ENCODE results near the gene LYPD5.

The LYPD5 gene

DNA sequence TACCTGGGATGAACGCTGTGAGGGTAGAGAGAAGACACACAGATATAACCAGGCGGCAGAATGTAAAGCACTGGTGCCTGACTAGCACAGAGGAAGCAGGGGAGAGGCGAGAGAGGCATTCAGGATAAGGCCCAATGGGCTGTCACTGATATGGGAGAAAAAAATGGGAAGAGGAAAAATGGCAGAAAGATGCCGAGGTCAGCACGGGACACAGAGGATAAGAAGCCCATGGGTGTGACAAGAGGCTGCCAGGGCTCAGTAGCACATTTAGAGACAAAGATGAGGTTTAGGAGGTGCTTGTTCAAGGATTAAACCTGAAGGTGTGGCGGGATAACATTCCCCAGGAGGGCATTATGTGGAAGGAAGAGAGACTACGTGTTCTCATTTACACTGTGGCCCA lies 53.1 kb downstream of the LYPD5 start:
- no peak for DNase-seq

DNA sequence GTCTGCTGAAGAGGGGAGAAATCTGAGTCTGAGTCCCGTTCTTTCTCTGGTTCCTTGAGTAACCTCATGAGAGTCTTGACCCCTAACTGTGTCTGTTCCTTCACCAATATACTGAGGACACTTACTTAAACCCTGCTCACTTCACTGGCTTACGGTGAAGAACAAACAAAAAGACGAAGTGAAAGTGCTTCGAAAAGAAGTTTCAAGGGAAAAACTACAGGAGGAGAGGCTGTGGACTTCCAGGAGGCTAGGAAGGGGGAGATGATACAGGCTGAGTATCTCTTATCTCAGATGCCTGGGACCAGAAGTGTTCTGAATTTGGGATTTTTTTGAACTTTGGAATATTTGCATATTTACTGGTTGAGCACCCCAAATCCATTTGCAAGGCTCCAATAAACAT lies 53.6 kb downstream of the LYPD5 start:
- no peak for DNase-seq

DNA sequence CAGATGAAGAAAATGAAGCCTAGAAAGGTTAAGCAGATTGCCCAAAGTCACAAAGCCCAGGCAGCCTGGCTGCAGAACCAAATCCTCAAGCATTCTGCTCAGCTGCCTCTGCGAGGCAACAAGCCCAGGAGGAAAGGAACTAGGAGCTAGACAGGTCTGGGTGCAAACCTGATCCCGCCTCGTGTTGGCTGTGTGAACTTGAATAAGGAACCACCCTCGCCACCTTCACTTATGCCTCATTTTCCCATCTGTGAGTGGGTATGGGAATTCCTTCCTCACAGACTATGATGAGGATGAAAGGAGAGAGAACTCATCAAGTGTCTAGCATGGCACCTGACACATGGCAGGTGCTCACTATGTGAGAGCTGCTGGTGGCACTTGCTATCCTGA lies 54.0 kb downstream of the LYPD5 start:
- DNase-seq = no peak

DNA sequence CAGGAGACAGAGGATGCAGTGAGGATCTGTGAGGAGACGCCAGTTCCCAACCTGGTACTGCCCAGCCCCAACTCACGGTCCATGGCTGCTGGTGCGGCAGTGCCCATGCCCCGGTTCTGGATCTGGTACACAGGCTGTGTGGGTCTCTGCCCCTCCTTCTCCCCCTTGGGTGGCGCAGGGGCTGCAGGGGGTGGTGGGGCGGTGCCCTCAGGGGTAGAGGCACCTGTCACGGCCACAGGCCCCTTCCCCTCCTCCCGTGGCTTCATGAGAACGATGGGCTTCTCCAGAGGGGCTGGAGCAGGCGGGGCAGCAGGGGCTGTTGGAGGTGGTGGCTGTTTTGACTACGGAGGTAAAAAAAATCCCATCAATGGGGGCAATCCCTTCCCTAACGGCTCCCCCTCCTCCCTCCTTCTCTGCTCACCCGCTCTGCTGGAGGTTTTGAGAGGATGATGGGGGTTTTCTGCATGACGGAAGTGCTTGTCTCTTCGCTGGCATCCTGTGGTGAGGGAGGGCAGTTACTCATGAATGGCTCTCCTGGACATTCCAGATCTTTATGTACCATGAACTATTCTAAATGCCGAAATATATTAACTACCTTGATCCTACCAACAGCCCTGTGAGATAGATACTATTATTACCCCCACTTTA lies 54.6 kb downstream of the LYPD5 start:
- DNase-seq = no peak

Measured in NCI-H2029 (cell line).